HEK293T (cell line): ENCODE measurements around the gene GTSE1.

ENCODE experiments used
- CTCF ChIA-PET: fragments of 350-600 bp; formaldehyde crosslinking; extraction: SDS; loops from one replicate; lab custom pipeline; 2021; ENCODE audit warnings: antibody characterized with exemption, inconsistent platforms; lab: Yijun Ruan, JAX
- POLR2A ChIA-PET: fragments of 350-600 bp; formaldehyde crosslinking; extraction: SDS; loops from one replicate; lab custom pipeline; 2020; ENCODE audit warnings: antibody characterized with exemption, inconsistent platforms; lab: Yijun Ruan, JAX
- DNase-seq: peaks from one replicate; pipeline ENCODE4 v3.0.0; 2012; ENCODE audit warnings: mixed read lengths; ENCODE audit errors: extremely low spot score
- ARNT ChIP-seq: fragments of 450-650 bp; IDR thresholded peaks from 2 replicates; pipeline ENCODE4 v1.6.1; 2017; ENCODE audit warnings: mild to moderate bottlenecking
- BHLHE40 ChIP-seq: fragments of 450-650 bp; IDR thresholded peaks from 2 replicates; pipeline ENCODE4 v1.6.1; 2016; ENCODE audit warnings: mild to moderate bottlenecking, moderate library complexity, borderline replicate concordance
- CTBP1 ChIP-seq: fragments of 450-650 bp; IDR thresholded peaks from 2 replicates; pipeline ENCODE4 v1.6.1; 2016; ENCODE audit warnings: borderline replicate concordance
- ELF4 ChIP-seq: fragments of 450-650 bp; IDR thresholded peaks from 2 replicates; pipeline ENCODE4 v1.6.1; 2017; ENCODE audit warnings: antibody characterized with exemption
- FOXA1 ChIP-seq: fragments of 450-650 bp; IDR thresholded peaks from 2 replicates; pipeline ENCODE4 v1.6.1; 2016; ENCODE audit warnings: mild to moderate bottlenecking
- FOXK2 ChIP-seq: fragments of 450-650 bp; IDR thresholded peaks from 2 replicates; pipeline ENCODE4 v1.6.1; 2016; ENCODE audit warnings: mild to moderate bottlenecking
- FOXM1 ChIP-seq: fragments of 450-650 bp; IDR thresholded peaks from 2 replicates; pipeline ENCODE4 v1.6.1; 2017; ENCODE audit warnings: mild to moderate bottlenecking, borderline replicate concordance
- HDGF ChIP-seq: fragments of 450-650 bp; IDR thresholded peaks from 2 replicates; pipeline ENCODE4 v1.6.1; 2017; ENCODE audit warnings: antibody characterized with exemption, borderline replicate concordance
- L3MBTL2 ChIP-seq: fragments of 450-650 bp; conservative IDR thresholded peaks from 2 replicates; pipeline ENCODE4 v1.6.1; 2016; ENCODE audit warnings: mild to moderate bottlenecking
- LEF1 ChIP-seq: fragments of 450-650 bp; IDR thresholded peaks from 2 replicates; pipeline ENCODE4 v1.6.1; 2017; ENCODE audit warnings: mild to moderate bottlenecking, borderline replicate concordance
- NFRKB ChIP-seq: fragments of 450-650 bp; IDR thresholded peaks from 2 replicates; pipeline ENCODE4 v1.6.1; 2016; ENCODE audit warnings: mild to moderate bottlenecking, moderate library complexity
- SP1 ChIP-seq: fragments of 450-650 bp; IDR thresholded peaks from 2 replicates; pipeline ENCODE4 v1.6.1; 2017
- SUZ12 ChIP-seq: fragments of 450-650 bp; IDR thresholded peaks from 2 replicates; pipeline ENCODE4 v1.6.1; 2016; ENCODE audit warnings: mild to moderate bottlenecking
- TARDBP ChIP-seq: fragments of 450-650 bp; IDR thresholded peaks from 2 replicates; pipeline ENCODE4 v1.6.1; 2016
- ZNF384 ChIP-seq: fragments of 450-650 bp; IDR thresholded peaks from 2 replicates; pipeline ENCODE4 v1.6.1; 2016
- TF ChIP-seq, protein P1 (sequence below): fragments of 450-650 bp; IDR thresholded peaks from 2 replicates; pipeline ENCODE4 v1.6.1; 2016

Gene GTSE1, protein sequence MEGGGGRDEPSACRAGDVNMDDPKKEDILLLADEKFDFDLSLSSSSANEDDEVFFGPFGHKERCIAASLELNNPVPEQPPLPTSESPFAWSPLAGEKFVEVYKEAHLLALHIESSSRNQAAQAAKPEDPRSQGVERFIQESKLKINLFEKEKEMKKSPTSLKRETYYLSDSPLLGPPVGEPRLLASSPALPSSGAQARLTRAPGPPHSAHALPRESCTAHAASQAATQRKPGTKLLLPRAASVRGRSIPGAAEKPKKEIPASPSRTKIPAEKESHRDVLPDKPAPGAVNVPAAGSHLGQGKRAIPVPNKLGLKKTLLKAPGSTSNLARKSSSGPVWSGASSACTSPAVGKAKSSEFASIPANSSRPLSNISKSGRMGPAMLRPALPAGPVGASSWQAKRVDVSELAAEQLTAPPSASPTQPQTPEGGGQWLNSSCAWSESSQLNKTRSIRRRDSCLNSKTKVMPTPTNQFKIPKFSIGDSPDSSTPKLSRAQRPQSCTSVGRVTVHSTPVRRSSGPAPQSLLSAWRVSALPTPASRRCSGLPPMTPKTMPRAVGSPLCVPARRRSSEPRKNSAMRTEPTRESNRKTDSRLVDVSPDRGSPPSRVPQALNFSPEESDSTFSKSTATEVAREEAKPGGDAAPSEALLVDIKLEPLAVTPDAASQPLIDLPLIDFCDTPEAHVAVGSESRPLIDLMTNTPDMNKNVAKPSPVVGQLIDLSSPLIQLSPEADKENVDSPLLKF

DNA sequence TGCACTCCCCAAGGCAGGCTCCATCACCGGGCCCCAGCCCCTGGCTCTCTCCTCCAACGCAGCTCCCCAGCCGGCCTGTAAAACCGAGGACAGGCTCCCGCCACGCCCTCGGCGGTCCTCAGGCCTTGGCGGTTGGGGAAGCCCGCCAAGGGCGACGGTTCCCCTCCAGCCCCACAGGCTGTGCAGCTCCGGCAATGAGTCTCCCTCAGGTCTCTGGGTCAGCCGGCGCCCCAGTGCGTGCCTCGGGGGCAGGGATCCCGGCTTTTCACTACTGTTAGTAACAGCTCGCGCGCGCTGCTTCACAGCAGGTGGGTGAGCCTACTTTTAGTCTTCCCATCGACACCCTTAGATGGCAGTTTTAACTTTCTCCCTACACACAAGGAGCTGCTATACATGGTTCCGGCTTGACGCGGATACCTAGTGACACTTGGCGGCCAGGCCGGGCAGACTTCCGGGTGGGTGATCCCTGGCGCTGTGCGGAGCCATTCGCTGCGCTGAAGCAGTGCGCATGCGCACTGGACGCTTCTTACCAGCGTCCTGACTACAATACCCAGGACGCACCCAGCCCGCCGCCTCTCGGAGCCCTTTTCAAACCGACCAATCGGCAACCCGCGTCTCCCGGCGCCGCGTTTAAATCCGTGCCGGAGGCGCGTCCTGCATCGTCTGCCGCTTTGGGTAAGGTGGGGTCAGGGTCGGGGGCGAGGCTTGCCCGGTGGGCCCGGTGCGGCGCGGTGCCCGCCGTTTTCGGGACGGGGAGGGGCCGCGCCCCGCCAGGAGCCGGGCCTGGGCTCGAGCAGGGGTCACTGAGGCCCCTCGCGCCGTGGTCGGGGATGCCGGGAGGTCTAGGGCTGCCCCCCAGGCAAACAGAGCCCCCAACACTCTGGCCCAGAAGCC, at the start of gene GTSE1:
GTSE1 (plus strand) TSS at position 614 of the 894 bp plus-strand sequence. CDS start 531 bp downstream, outside the sequence.
- CTCF ChIA-PET, result interaction anchor here (1.0 to 1.6 kb wide), 2 partner anchors 116 to 174 kb away, joined by 3 to 8 read pairs; no protein-coding TSS in a partner anchor
- POLR2A ChIA-PET, result interaction anchor here (0.6 to 2.2 kb wide), 14 partner anchors 8 to 261 kb away, joined by 3 to 11 read pairs (median 6); partner anchors contain the start of genes CDPF1, CELSR1 and TTC38
- peak; percentile 99 for DNase-seq
- TF ChIP-seq FOXM1 (peak; percentile 96), ARNT (no peak), L3MBTL2 (peak; percentile 48; the same call in 1 of the 2 replicates), ELF4 (peak; percentile 91), SUZ12 (no peak)

DNA sequence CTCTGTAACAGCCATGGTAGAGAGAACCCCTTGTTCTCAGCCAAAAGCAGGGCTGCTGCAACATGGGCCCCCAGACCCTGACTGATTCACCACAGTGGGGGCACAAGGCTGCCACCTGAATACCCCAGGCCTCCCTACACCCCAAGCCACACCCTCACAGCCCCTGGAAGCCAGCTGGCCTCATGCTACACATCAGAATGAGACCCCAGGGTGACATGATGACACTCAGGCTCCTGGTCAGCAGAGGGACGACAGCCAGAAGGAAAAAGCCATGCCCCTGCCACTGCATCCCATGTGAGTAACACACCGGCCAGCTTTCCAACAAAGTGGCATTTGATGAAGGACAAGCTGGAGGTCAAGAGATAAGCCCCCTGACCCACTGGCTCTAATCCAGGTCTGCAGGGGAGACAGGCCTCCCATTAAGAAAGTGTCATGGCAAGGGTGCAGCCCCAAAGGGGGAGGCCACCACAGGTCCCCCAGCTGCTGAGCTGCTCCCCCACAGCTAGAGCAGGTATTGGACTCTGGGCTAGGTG, 49.2 kb upstream of the GTSE1 start:
- no peak for DNase-seq
- TF ChIP-seq ZNF384 (no peak), HDGF (no peak), FOXM1 (no peak), ELF4 (no peak), CTBP1 (no peak), FOXA1 (no peak), BHLHE40 (no peak), SP1 (no peak), TARDBP (no peak), FOXK2 (no peak), SUZ12 (no peak), NFRKB (no peak), ARNT (no peak), L3MBTL2 (no peak), LEF1 (no peak)
- TF ChIP-seq, protein P1, sequence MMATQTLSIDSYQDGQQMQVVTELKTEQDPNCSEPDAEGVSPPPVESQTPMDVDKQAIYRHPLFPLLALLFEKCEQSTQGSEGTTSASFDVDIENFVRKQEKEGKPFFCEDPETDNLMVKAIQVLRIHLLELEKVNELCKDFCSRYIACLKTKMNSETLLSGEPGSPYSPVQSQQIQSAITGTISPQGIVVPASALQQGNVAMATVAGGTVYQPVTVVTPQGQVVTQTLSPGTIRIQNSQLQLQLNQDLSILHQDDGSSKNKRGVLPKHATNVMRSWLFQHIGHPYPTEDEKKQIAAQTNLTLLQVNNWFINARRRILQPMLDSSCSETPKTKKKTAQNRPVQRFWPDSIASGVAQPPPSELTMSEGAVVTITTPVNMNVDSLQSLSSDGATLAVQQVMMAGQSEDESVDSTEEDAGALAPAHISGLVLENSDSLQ, result no peak
- CTCF ChIA-PET, result no interaction called here
- POLR2A ChIA-PET, result interaction anchor here (0.8 to 1.0 kb wide), 2 partner anchors 9 to 20 kb away, joined by 3 read pairs; partner anchors contain the start of gene TTC38

DNA sequence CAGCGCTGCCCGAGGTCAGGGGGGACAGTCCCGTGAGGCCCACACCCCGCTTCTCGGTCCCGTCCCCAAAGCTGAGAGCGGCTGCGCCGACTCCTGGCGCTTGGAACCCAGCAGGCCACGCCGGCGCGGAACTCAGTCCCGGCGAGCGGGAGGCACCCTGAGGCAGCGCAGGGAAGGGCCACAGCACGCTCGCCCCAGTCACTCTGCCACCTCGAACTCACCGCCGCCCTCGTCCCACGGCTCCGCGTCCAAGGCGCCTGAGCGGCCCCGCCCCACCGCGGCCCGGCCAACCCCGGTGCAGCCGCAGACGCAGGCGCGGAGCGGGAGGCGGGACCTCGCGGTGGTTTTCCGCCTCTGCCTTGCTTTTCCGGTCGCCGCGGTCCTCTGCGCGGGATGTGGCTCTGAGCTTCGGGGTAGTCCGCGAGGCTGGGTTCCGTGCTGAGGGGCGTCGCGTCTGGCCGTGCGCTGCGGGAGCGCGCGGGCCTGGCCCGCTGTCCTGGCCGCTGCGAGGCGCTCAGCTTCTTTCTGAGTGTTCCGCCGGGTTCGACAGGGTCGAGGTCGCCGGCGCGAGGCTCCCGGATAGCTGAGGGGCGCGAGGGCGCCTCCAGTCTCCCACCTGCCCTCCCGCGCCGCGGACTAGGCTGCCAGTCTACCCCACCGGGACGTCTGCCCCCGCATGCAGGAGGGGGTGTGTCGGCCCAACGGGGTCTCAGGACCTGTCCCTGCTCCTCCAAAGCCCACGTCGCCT, 46.5 kb upstream of the GTSE1 start, which contains the start of gene CDPF1:
CDPF1 (minus strand) TSS at position 259 of the 748 bp plus-strand sequence. CDS start 2,009 bp downstream, outside the sequence.
- DNase-seq, result peak; percentile 87
- TF ChIP-seq HDGF, result no peak
- peak; percentile 96 for TF ChIP-seq L3MBTL2
- peak; percentile 21; the same call in 1 of the 2 replicates for TF ChIP-seq ELF4
- TF ChIP-seq ARNT, result no peak
- CTCF ChIA-PET, result interaction anchor here (0.9 kb wide), 1 partner anchor 49 kb away, joined by 3 read pairs; no protein-coding TSS in a partner anchor
- POLR2A ChIA-PET, result interaction anchor here (0.6 to 1.8 kb wide), 16 partner anchors 10 to 128 kb away, joined by 3 to 11 read pairs (median 4); partner anchors contain the start of genes GTSE1, TRMU and TTC38

DNA sequence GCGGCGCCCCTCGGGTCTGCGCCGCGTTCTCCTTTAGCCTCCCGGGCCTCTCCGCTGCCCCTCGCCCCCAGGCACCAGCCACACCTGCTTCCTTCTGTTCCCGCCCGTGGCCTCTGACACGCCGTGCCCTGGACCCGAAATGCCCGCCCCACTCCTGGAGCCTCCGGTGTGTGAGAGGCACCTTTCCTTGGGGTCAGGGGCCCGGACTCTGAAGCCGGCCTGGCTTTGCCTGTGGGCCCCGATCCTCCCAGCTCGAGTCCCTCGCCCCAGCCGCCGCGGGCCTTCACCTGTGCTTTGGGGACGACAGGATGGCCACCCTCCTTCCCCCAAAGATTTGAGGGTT, 45.9 kb upstream of the GTSE1 start:
- TF ChIP-seq LEF1, result no peak
- TF ChIP-seq TARDBP, result no peak
- TF ChIP-seq SP1, result no peak
- no peak for TF ChIP-seq NFRKB
- TF ChIP-seq ZNF384, result no peak
- TF ChIP-seq FOXM1, result no peak
- TF ChIP-seq SUZ12, result no peak
- ChIA-PET POLR2A (interaction anchor here (0.9 to 1.6 kb wide), 12 partner anchors 9 to 128 kb away, joined by 3 to 11 read pairs (median 6); partner anchors contain the start of genes GTSE1, TRMU and TTC38), CTCF (interaction anchor here (0.9 kb wide), 1 partner anchor 49 kb away, joined by 3 read pairs; no protein-coding TSS in a partner anchor)
- no peak for DNase-seq

DNA sequence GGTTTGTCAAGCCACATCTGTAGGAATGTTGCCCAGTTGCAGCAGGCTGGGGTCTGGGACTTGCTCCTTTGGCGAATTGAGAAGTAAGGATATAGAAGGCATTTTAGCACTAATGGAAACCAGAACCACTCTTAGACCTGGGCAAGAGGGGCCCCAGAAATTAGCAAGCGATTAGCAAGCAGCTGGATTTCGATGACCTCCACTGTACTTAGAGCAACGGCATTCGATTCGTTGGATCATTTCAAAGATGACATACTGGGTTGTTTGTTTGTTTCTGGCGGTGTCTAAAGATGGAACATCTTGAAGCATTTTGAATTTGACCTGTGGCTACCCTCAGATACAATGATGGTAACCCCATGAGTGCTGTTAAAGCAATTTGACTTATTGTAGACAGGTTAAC, 45.4 kb upstream of the GTSE1 start:
- TF ChIP-seq HDGF, result no peak
- no peak for TF ChIP-seq CTBP1
- TF ChIP-seq L3MBTL2, result no peak
- TF ChIP-seq BHLHE40, result no peak
- no peak for TF ChIP-seq SP1
- no peak for TF ChIP-seq FOXK2
- no peak for TF ChIP-seq NFRKB
- TF ChIP-seq LEF1, result no peak
- TF ChIP-seq FOXM1, result no peak
- TF ChIP-seq ELF4, result no peak
- no peak for TF ChIP-seq SUZ12
- TF ChIP-seq, protein P1, result no peak
- TF ChIP-seq TARDBP, result no peak
- no peak for TF ChIP-seq FOXA1
- TF ChIP-seq ZNF384, result no peak
- TF ChIP-seq ARNT, result no peak
- DNase-seq, result no peak
- POLR2A ChIA-PET, result interaction anchor here (1.6 kb wide), 1 partner anchor 50 kb away, joined by 6 read pairs; no protein-coding TSS in a partner anchor
- CTCF ChIA-PET, result interaction anchor here (0.9 kb wide), 1 partner anchor 48 kb away, joined by 3 read pairs; no protein-coding TSS in a partner anchor
